NT2/D1 (cell line): ENCODE measurements around the gene LYAR.

Source experiments
- SUZ12 ChIP-seq: IDR thresholded peaks from 2 replicates; pipeline ENCODE4 v1.6.1; 2011; ENCODE audit not compliant: insufficient read length, insufficient read depth; ENCODE audit errors: extremely low read depth
- YY1 ChIP-seq: IDR thresholded peaks from 2 replicates; pipeline ENCODE4 v1.6.1; 2011; ENCODE audit not compliant: insufficient read length, insufficient read depth
- ZNF274 ChIP-seq: IDR thresholded peaks from 2 replicates; pipeline ENCODE4 v1.6.1; 2011; ENCODE audit warnings: mild to moderate bottlenecking, low read depth, low read length

GRCh38 chr4:4320528-4320927 lies 30.6 kb upstream of the LYAR start:
- no peak for TF ChIP-seq SUZ12
- no peak for TF ChIP-seq ZNF274
- TF ChIP-seq YY1, result no peak
